Stimulated activated CD8-positive, alpha-beta memory T cell treated with anti-CD3 and anti-CD28 coated beads, Interleukin-4, amount 100 ng/mL, for 24 hours (primary cell): ENCODE measurements around the gene MDFIC2.

Experiments
- DNase-seq: peaks from one replicate; pipeline ENCODE4 v3.0.0-alpha.2; 2020; ENCODE audit warnings: low read depth

Gene MDFIC2

DNA sequence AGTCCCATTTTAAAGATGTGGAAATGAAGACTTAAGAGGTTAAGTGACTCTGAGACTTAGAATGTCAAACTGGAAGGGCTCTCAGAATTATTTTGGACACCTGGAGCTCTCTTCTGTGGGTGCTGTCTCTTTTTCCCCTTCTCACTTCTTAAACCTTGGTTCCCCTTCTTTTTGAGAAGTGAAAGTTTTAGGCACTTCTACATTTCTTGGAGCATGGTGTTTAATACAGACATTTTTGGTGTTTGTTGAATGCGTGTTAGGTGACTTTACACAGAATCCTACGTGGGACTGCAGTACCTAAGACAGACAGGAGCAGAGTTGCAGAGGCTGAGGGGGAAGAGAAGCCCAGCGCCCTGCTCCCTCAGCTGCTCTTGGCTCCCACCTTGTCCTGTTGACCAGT, 133.3 kb downstream of the MDFIC2 start:
- DNase-seq = no peak

GRCh38 chr3:70177881-70178645, 134.4 kb downstream of the MDFIC2 start:
- DNase-seq = no peak

DNA sequence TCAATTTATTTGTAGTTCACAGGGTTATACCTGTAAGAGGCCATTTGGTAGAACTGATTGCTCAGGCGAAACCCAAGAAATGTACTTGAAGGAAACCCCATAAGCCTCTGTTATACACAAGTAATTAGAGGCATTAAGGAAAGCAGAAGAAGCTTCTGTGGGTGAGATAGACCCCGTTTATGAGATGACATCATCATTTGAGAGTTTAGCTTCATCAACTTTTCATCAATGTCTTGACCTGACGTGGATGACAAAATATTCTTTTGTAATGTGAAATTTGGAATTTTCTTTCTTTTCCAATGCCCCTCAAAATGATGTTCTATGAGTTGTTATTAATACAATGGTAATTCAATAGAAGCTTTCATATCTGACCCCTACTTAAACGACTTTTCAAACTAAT, 136.2 kb downstream of the MDFIC2 start:
- no peak for DNase-seq

DNA sequence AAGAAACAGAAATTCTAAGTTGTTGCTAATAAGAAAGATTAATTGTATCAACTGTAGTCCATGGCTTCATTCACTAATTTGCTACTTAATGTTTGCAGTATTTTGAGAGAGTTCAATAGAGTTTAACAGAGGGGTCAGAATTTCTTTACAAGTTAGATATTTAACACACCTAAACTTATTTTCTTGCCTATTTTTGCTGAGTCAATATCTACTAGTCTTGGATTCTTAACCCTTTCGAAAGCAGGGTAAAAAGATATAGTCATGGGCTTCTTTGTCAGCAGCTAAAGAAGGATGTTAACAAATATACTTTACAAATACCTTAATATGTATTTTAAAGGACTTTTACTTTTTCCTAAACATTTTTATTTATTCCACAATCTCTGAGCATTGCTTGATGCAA, 155.6 kb downstream of the MDFIC2 start:
- DNase-seq = no peak

DNA sequence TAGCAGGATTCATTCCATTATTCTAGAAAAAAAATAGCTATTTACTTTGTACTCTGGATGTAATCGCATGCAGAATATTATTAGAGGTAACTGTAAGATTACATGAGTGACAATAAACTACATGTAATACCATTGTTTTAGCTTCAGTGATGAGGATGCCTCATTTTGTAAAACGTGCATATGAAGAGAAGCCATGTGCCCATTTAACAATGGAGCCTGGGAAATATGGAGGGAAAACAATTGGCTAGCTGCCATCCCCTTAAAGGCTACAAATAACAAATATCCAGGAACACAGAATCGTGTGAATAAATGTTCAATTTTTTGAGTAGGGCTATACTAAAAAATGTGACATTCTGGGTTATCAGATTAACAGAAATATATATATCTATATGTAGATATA, 161.8 kb downstream of the MDFIC2 start:
- no peak for DNase-seq

DNA sequence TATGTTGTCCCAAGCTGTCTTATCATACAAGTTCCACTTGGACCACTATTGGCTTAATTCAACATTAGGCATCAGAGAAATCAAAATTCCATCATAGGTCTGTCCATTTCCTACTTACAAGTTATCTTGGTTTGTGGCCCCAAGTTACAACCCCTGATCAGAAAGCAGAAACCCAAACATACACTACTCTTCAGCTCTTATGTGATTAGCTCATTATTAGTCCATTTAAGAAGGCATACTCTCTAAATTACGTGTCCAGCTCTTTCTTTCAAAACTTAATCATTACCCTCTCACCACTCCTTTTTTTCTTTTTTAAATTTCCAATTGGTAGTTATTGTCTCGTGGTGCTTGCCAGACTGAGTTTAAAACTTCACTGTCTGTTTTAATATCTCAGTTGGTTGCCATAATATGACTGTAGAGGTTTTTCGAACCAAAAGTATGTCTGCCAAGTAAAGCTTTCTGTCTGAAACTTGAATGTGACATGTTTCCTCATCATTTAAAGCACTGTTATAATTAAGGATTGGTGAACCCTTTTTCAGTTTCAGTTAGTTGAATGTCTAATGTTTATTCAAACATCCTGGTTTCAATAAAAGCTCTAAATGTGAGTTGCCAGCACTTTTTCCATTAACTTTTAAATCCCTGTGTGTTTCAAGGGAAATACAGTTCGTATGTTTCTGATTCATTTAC, 162.6 kb downstream of the MDFIC2 start:
- DNase-seq = no peak
